RPMI7951 (cell line): Measurements from ENCODE around the gene MAMDC2. TPM values are rescaled to one million over a fixed set of nuclear protein-coding genes. Genes with fewer than 3 reads are reported as not detected.

Experiments used
- DNase-seq: peaks from one replicate; pipeline ENCODE4 v3.0.0-alpha.2; 2012; ENCODE audit warnings: low read depth
- total RNA-seq: library from RNA; depleted of rRNA; stranded (reverse); fragments of >200 nt; shearing (Covaris generic); gene quantifications from 2 replicates; pipeline ENCODE4 v1.2.3, GENCODE V29; 2014

The MAMDC2 gene
- total RNA-seq, 1 experiment from 2014 or later = not detected

GRCh38 chr9:70107558-70107957 lies 63.9 kb downstream of the MAMDC2 start:
- DNase-seq = no peak

GRCh38 chr9:70108181-70108580 lies 64.5 kb downstream of the MAMDC2 start:
- DNase-seq = no peak

- DNase-seq = peak; percentile 55
These were observed 66.8 kb downstream of the MAMDC2 start for GRCh38 chr9:70110194-70111041.

- DNase-seq = peak; percentile 64
These were observed 67.5 kb downstream of the MAMDC2 start for GRCh38 chr9:70111042-70111602.

- DNase-seq = no peak
These were observed 68.1 kb downstream of the MAMDC2 start for GRCh38 chr9:70111641-70112236.

- DNase-seq = peak; percentile 9
These were observed 69.3 kb downstream of the MAMDC2 start for GRCh38 chr9:70112981-70113380.

GRCh38 chr9:70113403-70114022 lies 69.9 kb downstream of the MAMDC2 start:
- DNase-seq = peak; percentile 62

GRCh38 chr9:70114898-70115297 lies 71.2 kb downstream of the MAMDC2 start:
- DNase-seq = no peak

- DNase-seq = no peak
These were observed 74.2 kb downstream of the MAMDC2 start for GRCh38 chr9:70117835-70118319.

- DNase-seq = peak; percentile 24
These were observed 76.1 kb downstream of the MAMDC2 start for GRCh38 chr9:70119786-70120185.

GRCh38 chr9:70120834-70121510 lies 77.3 kb downstream of the MAMDC2 start:
- DNase-seq = peak; percentile 94

GRCh38 chr9:70121818-70122436 lies 78.3 kb downstream of the MAMDC2 start:
- peak; percentile 26 for DNase-seq

GRCh38 chr9:70123695-70124094 lies 80.0 kb downstream of the MAMDC2 start:
- DNase-seq = no peak

GRCh38 chr9:70125621-70126263 lies 82.1 kb downstream of the MAMDC2 start:
- DNase-seq = no peak

GRCh38 chr9:70127036-70127435 lies 83.4 kb downstream of the MAMDC2 start:
- DNase-seq = no peak

- DNase-seq = no peak
These were observed 84.1 kb downstream of the MAMDC2 start for GRCh38 chr9:70127540-70128416.

- no peak for DNase-seq
These were observed 86.6 kb downstream of the MAMDC2 start for GRCh38 chr9:70130266-70130665.

- no peak for DNase-seq
These were observed 87.6 kb downstream of the MAMDC2 start for GRCh38 chr9:70131296-70131695.
